ENCODE results near the gene SV2C. TPM values are rescaled to one million over a fixed set of nuclear protein-coding genes. Genes with fewer than 3 reads are reported as not detected.

SV2C gene
- total and polyA plus RNA-seq, 2 donors (not counting 1 experiment from before 2014, with no cell fraction given), result not detected

DNA sequence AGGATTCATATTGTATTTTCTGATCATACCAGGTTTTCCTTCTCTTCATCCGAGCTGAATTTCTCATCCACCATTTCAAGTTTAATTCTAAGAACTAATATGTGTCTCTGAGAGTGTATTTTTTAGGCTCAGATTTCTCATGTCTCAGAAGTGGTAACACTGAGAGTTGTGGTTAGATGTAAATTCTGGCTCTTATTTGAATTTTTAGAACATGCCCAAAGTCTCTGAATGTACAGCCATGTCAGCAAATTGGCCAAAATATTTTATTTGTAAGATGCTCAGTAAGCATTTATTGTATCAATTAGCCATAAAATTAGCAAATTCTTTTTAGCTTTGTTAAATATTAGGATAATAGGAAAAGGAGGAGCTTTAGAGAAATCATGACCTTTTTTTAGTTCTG, 16.6 kb downstream of the SV2C start:
- Mint-ChIP-seq H3K27me3 (peaks cover 24% of the 10 kb centered on the region), H3K4me3 (no peak overlapping the region), H3K27ac (no peak overlapping the region), H3K9me3 (ENCODE audit: insufficient read depth) (peaks cover 3% of the 10 kb centered on the region), H3K4me1 (no peaks in the 10 kb centered on the region)
- Histone ChIP-seq H3K9me3 (ENCODE audit: control extremely low read depth in 1 of 3, control insufficient read depth in 2 of 3, insufficient read depth in 1 of 3, low read length in 2 of 3) (no peaks in the 10 kb centered on the region), H3K27me3 (replicated peaks in 1 of 4; ENCODE audit: control extremely low read depth in 1 of 4, control insufficient read depth in 3 of 4, insufficient read depth in 4 of 4, low read length in 3 of 4) (peaks cover 0 to 4% (median 0%) of the 10 kb centered on the region in 4 experiments), H3K27ac (ENCODE audit: low read length in 2 of 2) (no peak overlapping the region), H3K36me3 (replicated peaks in 1 of 2; ENCODE audit: control extremely low read depth in 1 of 2, control insufficient read depth in 1 of 2, extremely low read depth in 1 of 2, insufficient read depth in 2 of 2, low read length in 1 of 2) (no peaks in the 10 kb centered on the region), H2AFZ (ENCODE audit: insufficient read depth, low read depth, low read length, poor library complexity, severe bottlenecking) (no peak overlapping the region), H4K20me1 (ENCODE audit: control insufficient read depth, insufficient read depth, low read length, poor library complexity, severe bottlenecking) (no peaks in the 10 kb centered on the region), H3K9ac (ENCODE audit: low read length) (no peak overlapping the region), H3K79me2 (ENCODE audit: control insufficient read depth, insufficient read depth, low read length) (no peaks in the 10 kb centered on the region), H3K4me3 (ENCODE audit: control extremely low read depth in 1 of 5, extremely low read depth in 1 of 5, insufficient read depth in 1 of 5, low read depth in 2 of 5, low read length in 4 of 5) (no peak overlapping the region), H3K4me1 (ENCODE audit: control insufficient read depth in 2 of 2, insufficient read depth in 2 of 2, low read length in 2 of 2) (no peaks in the 10 kb centered on the region), H3K4me2 (replicated peaks; ENCODE audit: low read depth, low read length, poor library complexity, severe bottlenecking) (no peak overlapping the region)
- ChIA-PET CTCF (no interaction called here), POLR2A (no interaction called here)
- TF ChIP-seq, protein P1, sequence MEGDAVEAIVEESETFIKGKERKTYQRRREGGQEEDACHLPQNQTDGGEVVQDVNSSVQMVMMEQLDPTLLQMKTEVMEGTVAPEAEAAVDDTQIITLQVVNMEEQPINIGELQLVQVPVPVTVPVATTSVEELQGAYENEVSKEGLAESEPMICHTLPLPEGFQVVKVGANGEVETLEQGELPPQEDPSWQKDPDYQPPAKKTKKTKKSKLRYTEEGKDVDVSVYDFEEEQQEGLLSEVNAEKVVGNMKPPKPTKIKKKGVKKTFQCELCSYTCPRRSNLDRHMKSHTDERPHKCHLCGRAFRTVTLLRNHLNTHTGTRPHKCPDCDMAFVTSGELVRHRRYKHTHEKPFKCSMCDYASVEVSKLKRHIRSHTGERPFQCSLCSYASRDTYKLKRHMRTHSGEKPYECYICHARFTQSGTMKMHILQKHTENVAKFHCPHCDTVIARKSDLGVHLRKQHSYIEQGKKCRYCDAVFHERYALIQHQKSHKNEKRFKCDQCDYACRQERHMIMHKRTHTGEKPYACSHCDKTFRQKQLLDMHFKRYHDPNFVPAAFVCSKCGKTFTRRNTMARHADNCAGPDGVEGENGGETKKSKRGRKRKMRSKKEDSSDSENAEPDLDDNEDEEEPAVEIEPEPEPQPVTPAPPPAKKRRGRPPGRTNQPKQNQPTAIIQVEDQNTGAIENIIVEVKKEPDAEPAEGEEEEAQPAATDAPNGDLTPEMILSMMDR (IDR thresholded peaks at IDR 0.05), result no peak
- no peak for TF ChIP-seq EZH2 (IDR thresholded peaks at IDR 0.05; ENCODE audit: borderline replicate concordance, insufficient read depth, low read depth, low read length, poor library complexity, severe bottlenecking)
- no CpG with 5 or more reads among the region's 1 CpG for WGBS (ENCODE audit: insufficient coverage)
- intact Hi-C loops (cut with micrococcal nuclease), result no loop called here
- ATAC-seq (ENCODE audit: low read depth), result no peak
- no peak for DNase-seq

DNA sequence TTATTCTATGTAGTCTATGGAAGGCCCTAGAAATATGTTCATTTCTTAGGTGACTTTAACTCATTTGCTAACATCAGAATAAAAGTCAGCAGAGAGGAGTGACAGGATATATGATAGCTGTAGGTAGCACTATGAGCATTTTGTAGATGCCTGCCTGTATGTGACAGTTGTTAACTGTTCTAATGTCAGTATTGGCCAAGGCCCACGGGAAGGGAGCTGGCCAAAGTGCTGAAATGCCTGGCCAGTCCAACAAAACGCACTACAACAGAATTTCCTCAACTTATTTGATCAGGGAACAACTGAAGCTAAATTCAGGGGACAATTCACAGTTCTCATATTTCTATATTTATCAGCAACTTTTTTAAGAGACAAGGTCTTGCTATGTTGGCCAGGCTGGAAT, 20.8 kb downstream of the SV2C start:
- DNase-seq, result no peak
- POLR2A ChIA-PET, result no interaction called here
- no peaks in the 10 kb centered on the region for H4K20me1 ChIP-seq (ENCODE audit: control insufficient read depth, insufficient read depth, low read length, poor library complexity, severe bottlenecking)

More for the DNA sequence above, 20.8 kb downstream of the SV2C start:
- Mint-ChIP-seq H3K4me1 (no peaks in the 10 kb centered on the region), H3K4me3 (no peak overlapping the region), H3K27me3 (peaks cover 29% of the 10 kb centered on the region), H3K27ac (no peak overlapping the region), H3K9me3 (ENCODE audit: insufficient read depth) (no peaks in the 10 kb centered on the region)
- ATAC-seq (ENCODE audit: low read depth), result no peak
- H3K27me3 ChIP-seq (replicated peaks in 1 of 4; ENCODE audit: control extremely low read depth in 1 of 4, control insufficient read depth in 3 of 4, insufficient read depth in 4 of 4, low read length in 3 of 4), result peaks cover 0 to 4% (median 2%) of the 10 kb centered on the region in 4 experiments
- H3K4me1 ChIP-seq (ENCODE audit: control insufficient read depth in 2 of 2, insufficient read depth in 2 of 2, low read length in 2 of 2), result no peaks in the 10 kb centered on the region
- H2AFZ ChIP-seq (ENCODE audit: insufficient read depth, low read depth, low read length, poor library complexity, severe bottlenecking), result no peak overlapping the region
- no peak overlapping the region for H3K9ac ChIP-seq (ENCODE audit: low read length)
- no peaks in the 10 kb centered on the region for H3K79me2 ChIP-seq (ENCODE audit: control insufficient read depth, insufficient read depth, low read length)
- CTCF ChIA-PET, result no interaction called here
- TF ChIP-seq EZH2 (IDR thresholded peaks at IDR 0.05; ENCODE audit: borderline replicate concordance, insufficient read depth, low read depth, low read length, poor library complexity, severe bottlenecking), result no peak
- TF ChIP-seq, protein P1 (IDR thresholded peaks at IDR 0.05), result no peak
- H3K27ac ChIP-seq (ENCODE audit: low read length in 2 of 2), result no peak overlapping the region
- 0% methylated on average over 2 of the region's 2 CpGs for WGBS (ENCODE audit: insufficient coverage)
- H3K4me3 ChIP-seq (ENCODE audit: control extremely low read depth in 1 of 5, extremely low read depth in 1 of 5, insufficient read depth in 1 of 5, low read depth in 2 of 5, low read length in 4 of 5), result no peak overlapping the region
- H3K4me2 ChIP-seq (replicated peaks; ENCODE audit: low read depth, low read length, poor library complexity, severe bottlenecking), result no peak overlapping the region
- H3K9me3 ChIP-seq (ENCODE audit: control extremely low read depth in 1 of 3, control insufficient read depth in 2 of 3, insufficient read depth in 1 of 3, low read length in 2 of 3), result no peaks in the 10 kb centered on the region
- H3K36me3 ChIP-seq (replicated peaks in 1 of 2; ENCODE audit: control extremely low read depth in 1 of 2, control insufficient read depth in 1 of 2, extremely low read depth in 1 of 2, insufficient read depth in 2 of 2, low read length in 1 of 2), result no peaks in the 10 kb centered on the region
- intact Hi-C loops (cut with micrococcal nuclease), result no loop called here
